Left kidney (tissue), 2 donors: ENCODE data around the gene REEP2. TPM values are rescaled to one million over a fixed set of nuclear protein-coding genes. Genes with fewer than 3 reads are reported as not detected.
A peak's percentile ranks its signal among the peaks of the same experiment; 100 is the strongest.
"Not testable (repeated sequence)": the region's sequence is repeated elsewhere in the genome, so short reads cannot be mapped to it uniquely, and the experiment has no call there.

Source experiments
- DNase-seq: peaks from one replicate; pipeline ENCODE4 v3.0.0-alpha.2; 2013
- polyA plus RNA-seq: library from polyadenylated mRNA; unstranded; fragments of 120-200 nt; gene quantifications from one replicate; pipeline ENCODE4 v1.2.1, GENCODE V29; 2013; ENCODE audit not compliant: insufficient read length

REEP2 gene
- polyA plus RNA-seq, 1 donor: 10.1 TPM

DNA sequence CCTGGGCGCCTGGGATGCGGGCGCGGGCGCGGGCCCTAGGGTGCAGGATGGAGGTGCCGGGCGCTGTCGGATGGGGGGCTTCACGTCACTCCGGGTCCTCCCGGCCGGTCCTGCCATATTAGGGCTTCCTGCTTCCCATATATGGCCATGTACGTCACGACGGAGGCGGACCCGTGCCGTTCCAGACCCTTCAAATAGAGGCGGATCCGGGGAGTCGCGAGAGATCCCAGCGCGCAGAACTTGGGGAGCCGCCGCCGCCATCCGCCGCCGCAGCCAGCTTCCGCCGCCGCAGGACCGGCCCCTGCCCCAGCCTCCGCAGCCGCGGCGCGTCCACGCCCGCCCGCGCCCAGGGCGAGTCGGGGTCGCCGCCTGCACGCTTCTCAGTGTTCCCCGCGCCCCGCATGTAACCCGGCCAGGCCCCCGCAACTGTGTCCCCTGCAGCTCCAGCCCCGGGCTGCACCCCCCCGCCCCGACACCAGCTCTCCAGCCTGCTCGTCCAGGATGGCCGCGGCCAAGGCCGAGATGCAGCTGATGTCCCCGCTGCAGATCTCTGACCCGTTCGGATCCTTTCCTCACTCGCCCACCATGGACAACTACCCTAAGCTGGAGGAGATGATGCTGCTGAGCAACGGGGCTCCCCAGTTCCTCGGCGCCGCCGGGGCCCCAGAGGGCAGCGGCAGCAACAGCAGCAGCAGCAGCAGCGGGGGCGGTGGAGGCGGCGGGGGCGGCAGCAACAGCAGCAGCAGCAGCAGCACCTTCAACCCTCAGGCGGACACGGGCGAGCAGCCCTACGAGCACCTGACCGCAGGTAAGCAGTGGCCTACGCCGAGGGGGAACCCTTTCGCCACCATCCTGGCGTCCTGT lies 26.6 kb downstream of the REEP2 start, which contains the start of gene EGR1:
EGR1 (plus strand) TSS at position 219 of the 864 bp plus-strand sequence; CDS start at position 502, 283 bp downstream.
- peak; percentile 95 for DNase-seq

DNA sequence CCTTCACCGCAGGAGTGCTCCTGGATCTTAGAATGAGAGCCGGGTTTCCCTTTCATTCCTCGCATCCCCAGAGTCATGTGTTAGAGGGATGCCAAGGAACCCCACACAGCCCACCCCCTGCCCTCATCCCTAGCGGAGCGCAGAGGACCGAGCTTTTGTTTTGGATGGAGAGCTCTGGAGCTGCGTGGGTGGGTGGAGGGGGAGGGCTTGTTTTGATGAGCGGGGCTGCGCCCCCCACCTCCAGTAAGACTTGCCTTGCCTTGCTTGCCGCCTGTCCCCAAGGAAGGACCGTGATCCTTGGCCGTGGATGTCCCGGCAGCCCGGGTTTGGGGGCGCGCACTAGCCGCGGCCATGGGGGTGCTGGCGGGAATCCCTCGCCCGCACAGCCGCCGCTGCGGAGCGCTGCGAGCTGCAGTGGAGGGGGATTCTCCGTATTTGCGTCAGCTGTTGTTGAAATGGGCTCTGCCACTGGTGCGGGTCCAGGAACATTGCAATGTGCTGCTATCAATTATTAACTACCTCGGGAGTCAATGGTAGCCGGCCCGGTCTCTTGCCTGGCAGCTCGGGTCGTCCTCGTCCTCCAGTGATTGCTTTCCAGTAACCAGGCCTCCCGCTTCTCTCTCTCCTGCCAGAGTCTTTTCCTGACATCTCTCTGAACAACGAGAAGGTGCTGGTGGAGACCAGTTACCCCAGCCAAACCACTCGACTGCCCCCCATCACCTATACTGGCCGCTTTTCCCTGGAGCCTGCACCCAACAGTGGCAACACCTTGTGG lies 27.5 kb downstream of the REEP2 start:
- DNase-seq: no peak

DNA sequence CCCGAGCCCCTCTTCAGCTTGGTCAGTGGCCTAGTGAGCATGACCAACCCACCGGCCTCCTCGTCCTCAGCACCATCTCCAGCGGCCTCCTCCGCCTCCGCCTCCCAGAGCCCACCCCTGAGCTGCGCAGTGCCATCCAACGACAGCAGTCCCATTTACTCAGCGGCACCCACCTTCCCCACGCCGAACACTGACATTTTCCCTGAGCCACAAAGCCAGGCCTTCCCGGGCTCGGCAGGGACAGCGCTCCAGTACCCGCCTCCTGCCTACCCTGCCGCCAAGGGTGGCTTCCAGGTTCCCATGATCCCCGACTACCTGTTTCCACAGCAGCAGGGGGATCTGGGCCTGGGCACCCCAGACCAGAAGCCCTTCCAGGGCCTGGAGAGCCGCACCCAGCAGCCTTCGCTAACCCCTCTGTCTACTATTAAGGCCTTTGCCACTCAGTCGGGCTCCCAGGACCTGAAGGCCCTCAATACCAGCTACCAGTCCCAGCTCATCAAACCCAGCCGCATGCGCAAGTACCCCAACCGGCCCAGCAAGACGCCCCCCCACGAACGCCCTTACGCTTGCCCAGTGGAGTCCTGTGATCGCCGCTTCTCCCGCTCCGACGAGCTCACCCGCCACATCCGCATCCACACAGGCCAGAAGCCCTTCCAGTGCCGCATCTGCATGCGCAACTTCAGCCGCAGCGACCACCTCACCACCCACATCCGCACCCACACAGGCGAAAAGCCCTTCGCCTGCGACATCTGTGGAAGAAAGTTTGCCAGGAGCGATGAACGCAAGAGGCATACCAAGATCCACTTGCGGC lies 28.2 kb downstream of the REEP2 start:
- no peak for DNase-seq

- DNase-seq: no peak
Observed at GRCh38 chr5:138467711-138468132, 28.9 kb downstream of the REEP2 start.

- DNase-seq: no peak
Observed at GRCh38 chr5:138468133-138468965, 29.5 kb downstream of the REEP2 start.

GRCh38 chr5:138468966-138469539 lies 30.2 kb downstream of the REEP2 start:
- DNase-seq: no peak

DNA sequence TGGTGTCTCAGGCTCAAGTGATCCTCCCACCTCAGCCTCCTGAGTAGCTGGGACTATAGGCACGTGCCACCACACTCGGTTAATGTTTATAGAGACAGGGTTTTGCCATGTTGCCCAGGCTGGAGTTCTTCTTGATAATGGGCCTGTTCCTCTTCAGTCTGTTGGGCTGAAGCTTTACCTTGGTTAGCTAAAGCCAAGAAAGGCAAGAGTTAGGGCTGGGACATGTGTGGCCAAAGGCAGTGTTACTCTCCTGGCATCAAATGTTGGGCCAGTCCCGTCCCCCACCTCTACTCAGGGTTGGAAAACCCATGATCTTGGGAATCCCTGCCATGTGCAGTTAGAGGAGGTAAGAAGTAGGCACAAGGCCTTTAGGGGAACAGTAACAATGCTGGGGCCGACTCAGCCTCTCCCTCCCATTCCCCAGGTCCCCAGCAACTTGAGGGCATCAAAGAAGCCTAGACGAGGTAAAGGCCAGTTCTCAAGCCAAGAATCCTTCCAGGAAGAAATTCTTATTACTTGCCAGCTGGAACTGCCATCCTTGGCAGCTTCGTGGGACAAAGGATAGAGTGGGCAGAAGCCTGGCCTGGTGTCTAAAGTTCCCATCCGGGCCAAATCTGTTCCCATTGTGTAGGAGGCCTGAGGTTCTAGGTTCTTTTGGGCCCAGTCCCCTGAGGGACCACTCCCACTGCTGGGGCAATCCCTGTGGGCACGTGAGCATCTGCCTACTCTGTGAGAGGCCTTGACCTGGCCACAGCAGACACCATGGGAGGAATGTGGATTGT lies 30.9 kb downstream of the REEP2 start:
- no peak for DNase-seq

DNA sequence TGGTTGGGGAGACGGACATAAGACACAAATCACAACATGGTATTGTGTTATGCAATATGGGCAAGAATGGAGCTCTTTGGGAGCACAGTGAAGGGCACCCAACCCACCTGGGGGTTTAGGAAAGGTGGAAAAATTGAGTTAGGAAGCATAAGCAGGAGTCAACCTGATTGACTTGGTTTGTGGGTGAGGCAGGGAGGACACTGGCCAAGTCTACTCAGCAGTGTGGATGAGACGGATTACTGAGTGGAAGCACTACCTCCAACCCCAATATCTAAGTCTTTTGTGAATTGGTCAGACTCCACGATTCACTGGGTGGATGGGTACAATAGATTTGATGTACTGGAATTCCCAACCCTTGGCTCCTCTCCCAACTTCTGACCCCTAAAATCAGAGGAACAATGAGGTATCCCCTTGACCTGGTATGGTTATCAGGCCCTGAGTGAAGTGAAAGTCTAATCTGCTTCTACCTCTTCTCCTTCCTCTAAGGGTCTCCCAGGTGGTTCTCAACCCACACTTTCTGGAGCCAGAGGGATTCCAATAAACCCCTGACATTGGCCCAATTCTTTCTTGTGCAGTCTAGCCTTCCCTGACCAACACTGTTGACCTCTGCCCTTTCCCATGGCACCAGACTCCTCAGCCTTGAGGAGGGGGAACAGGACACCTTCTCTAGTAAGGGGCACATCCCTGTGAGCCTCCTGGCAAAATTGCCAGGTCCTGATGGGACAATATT lies 31.6 kb downstream of the REEP2 start:
- no peak for DNase-seq

GRCh38 chr5:138471052-138471361 lies 32.1 kb downstream of the REEP2 start:
- DNase-seq: no peak

- DNase-seq: no peak
Observed at GRCh38 chr5:138472353-138472752, 33.5 kb downstream of the REEP2 start.

GRCh38 chr5:138473151-138473550 lies 34.3 kb downstream of the REEP2 start:
- DNase-seq: not testable (repeated sequence)

GRCh38 chr5:138476918-138477317 lies 38.1 kb downstream of the REEP2 start:
- DNase-seq: no peak

DNA sequence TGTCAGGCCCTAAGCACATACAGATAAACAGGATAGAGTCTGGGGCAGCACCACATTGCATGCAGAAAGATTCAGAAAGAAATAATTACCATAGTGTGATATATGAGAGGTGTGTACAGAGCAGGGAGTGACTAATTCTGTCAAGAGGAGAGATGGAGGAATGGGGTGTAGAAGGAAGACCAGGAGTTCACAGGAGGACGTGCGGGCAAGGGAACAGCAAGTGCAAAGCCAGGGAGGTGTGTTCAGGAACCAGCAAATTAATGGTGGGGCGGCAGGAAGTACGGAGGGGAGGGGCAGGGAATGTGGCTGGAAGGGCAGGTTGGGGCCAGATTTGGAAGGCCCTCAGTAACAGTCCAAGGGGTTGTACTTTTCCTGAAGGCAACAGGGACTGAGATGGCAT lies 43.8 kb downstream of the REEP2 start:
- no peak for DNase-seq

DNA sequence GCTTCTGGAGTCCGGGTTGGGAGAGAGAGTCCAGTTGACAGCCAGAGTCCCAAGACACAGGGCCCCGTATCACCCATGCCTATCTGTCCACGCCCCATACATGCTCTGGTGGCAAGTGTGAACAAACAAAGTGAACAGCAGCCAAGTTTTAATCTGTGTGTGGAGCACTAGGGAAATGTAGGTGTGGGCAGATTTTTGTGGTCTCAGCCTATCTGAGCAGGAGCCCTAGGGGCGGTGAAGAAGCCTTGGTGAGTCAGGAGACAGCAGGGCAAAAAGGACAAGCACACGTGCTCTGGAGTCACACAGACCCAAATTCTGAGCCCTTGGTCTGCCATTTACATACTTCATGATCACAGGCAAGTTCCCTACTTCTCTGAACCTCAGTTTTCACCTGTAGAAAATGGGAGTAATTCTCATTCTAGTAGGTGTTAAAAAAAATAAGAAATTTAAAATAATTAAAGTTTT lies 49.7 kb downstream of the REEP2 start:
- DNase-seq: no peak

- no peak for DNase-seq
Observed at GRCh38 chr5:138489683-138490061, 50.8 kb downstream of the REEP2 start.

DNA sequence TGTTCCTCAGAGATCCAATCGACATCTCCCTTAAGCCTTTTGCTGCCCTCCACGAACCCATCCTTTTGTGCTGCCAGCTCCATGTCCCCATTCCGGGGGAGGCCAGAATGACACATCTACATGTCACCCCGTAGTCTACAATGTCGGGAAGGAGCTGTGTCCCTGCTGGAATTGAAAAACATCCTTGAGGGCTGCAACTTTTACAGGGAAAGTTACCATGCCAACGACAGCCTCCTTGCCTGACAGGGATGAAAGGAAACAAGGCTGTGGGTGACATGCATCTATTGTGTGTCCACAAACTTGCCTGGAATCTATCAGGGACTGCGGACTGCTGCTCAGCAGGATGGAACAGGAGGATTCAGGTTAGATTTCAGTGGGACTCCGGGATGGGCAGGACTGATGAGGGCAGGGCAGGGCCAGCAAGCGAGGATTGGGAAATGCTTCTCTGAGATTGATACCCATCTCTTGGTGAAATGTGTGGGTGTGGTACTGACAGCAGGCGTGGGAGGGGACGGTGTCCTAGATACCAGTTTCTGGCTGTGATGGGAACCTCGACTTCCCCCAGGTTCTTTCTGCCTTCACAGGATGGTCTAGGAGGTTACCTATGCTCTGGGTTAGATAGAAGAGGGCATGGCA lies 51.9 kb downstream of the REEP2 start:
- no peak for DNase-seq

- no peak for DNase-seq
Observed at GRCh38 chr5:138491284-138491648, 52.4 kb downstream of the REEP2 start.

- DNase-seq: peak; percentile 87
Observed at GRCh38 chr5:138491669-138492559, 53.1 kb downstream of the REEP2 start.
